ENCODE results near the gene DNM1L.

DNA sequence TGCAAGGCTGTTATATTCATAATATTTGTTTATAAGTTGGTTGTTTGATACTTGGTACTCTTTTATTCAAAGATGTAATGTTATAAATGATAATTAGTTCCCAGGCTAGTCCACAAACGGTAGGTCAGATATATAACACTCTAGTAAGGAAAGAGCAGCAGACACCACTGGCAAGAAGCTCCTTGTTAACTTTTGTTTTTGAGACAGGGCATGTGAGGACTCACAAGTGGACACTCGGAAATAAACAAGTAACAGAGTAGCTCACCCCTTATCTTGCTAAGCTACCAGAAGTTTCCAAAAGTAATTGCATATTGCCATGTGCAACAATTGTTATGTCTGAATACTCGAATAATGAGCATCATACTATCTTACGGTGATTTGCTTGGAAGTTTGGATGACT, 115.2 kb downstream of the DNM1L start:
- TF ChIP-seq POLR2AphosphoS5 (IDR thresholded peaks at IDR 0.05; ENCODE audit: borderline replicate concordance, low read depth, low read length) (no peak), EZH2 (IDR thresholded peaks at IDR 0.05) (no peak), FOXP2 (optimal IDR thresholded peaks at IDR 0.05; ENCODE audit: control extremely low read depth, extremely low read length, insufficient read depth) (no peak)

Data from SK-N-MC (cell line).